ENCODE measurements around the gene TOGARAM1.

The TOGARAM1 gene

GRCh38 chr14:44961151-44961553 lies 838 bp upstream of the TOGARAM1 start:
- Histone ChIP-seq H3K9me3 (ENCODE audit: control insufficient read depth, insufficient read depth, low read depth, low read length) (no peaks in the 10 kb centered on the region), H3K36me3 (ENCODE audit: control insufficient read depth in 2 of 2, insufficient read depth in 1 of 2, low read length in 2 of 2) (no peaks in the 10 kb centered on the region; a peak in 1 of 3 replicates), H3K27ac (ENCODE audit: extremely low read depth, low read depth, low read length) (peak overlapping the region; percentile 74), H3K4me1 (ENCODE audit: control insufficient read depth, insufficient read depth, low read length) (peaks cover 23% of the 10 kb centered on the region), H3K4me3 (ENCODE audit: low read depth, low read length) (peak overlapping the region; percentile 91)
- TF ChIP-seq, protein P1, sequence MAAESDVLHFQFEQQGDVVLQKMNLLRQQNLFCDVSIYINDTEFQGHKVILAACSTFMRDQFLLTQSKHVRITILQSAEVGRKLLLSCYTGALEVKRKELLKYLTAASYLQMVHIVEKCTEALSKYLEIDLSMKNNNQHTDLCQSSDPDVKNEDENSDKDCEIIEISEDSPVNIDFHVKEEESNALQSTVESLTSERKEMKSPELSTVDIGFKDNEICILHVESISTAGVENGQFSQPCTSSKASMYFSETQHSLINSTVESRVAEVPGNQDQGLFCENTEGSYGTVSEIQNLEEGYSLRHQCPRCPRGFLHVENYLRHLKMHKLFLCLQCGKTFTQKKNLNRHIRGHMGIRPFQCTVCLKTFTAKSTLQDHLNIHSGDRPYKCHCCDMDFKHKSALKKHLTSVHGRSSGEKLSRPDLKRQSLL (tag by site-specific recombination; IDR thresholded peaks at IDR 0.05): 0 out of 2 replicates have a peak, but pooled peaks have one; percentile 14
- TF ChIP-seq GLIS2 (tag by site-specific recombination; IDR thresholded peaks at IDR 0.05) (peak; percentile 25; the same call in 1 of the 2 replicates), TRIM28 (IDR thresholded peaks at IDR 0.05; ENCODE audit: borderline replicate concordance, low read length) (no peak), ZNF266 (tag by site-specific recombination; IDR thresholded peaks at IDR 0.05; ENCODE audit: low read depth) (no peak), PATZ1 (tag by site-specific recombination; IDR thresholded peaks at IDR 0.05) (peak; percentile 26), PRDM1 (tag by site-specific recombination; IDR thresholded peaks at IDR 0.05) (peak; percentile 44; the same call in 1 of the 2 replicates), ZNF157 (tag by site-specific recombination; IDR thresholded peaks at IDR 0.05) (no peak), ZBTB26 (tag by site-specific recombination; optimal IDR thresholded peaks at IDR 0.05) (peak; percentile 5), ZNF341 (tag by site-specific recombination; IDR thresholded peaks at IDR 0.05; ENCODE audit: low read depth) (peak; percentile 36), ZNF335 (tag by site-specific recombination; conservative IDR thresholded peaks at IDR 0.05) (peak; percentile 85), ZBTB17 (tag by site-specific recombination; IDR thresholded peaks at IDR 0.05) (no peak), KLF16 (tag by site-specific recombination; IDR thresholded peaks at IDR 0.05) (0 out of 2 replicates have a peak, but pooled peaks have one; percentile 23), ZXDB (tag by site-specific recombination; IDR thresholded peaks at IDR 0.05) (0 out of 2 replicates have a peak, but pooled peaks have one; percentile 47)
- TF ChIP-seq, protein P2, sequence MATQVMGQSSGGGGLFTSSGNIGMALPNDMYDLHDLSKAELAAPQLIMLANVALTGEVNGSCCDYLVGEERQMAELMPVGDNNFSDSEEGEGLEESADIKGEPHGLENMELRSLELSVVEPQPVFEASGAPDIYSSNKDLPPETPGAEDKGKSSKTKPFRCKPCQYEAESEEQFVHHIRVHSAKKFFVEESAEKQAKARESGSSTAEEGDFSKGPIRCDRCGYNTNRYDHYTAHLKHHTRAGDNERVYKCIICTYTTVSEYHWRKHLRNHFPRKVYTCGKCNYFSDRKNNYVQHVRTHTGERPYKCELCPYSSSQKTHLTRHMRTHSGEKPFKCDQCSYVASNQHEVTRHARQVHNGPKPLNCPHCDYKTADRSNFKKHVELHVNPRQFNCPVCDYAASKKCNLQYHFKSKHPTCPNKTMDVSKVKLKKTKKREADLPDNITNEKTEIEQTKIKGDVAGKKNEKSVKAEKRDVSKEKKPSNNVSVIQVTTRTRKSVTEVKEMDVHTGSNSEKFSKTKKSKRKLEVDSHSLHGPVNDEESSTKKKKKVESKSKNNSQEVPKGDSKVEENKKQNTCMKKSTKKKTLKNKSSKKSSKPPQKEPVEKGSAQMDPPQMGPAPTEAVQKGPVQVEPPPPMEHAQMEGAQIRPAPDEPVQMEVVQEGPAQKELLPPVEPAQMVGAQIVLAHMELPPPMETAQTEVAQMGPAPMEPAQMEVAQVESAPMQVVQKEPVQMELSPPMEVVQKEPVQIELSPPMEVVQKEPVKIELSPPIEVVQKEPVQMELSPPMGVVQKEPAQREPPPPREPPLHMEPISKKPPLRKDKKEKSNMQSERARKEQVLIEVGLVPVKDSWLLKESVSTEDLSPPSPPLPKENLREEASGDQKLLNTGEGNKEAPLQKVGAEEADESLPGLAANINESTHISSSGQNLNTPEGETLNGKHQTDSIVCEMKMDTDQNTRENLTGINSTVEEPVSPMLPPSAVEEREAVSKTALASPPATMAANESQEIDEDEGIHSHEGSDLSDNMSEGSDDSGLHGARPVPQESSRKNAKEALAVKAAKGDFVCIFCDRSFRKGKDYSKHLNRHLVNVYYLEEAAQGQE (tag by site-specific recombination; IDR thresholded peaks at IDR 0.05): no peak
- ChIA-PET CTCF (interaction anchor here (0.5 to 0.6 kb wide), 2 partner anchors 289 to 1272 kb away, joined by 3 read pairs; no protein-coding TSS in a partner anchor), POLR2A (interaction anchor here (1.0 to 3.0 kb wide), 9 partner anchors 8 to 291 kb away, joined by 3 to 23 read pairs (median 8); partner anchors contain the start of genes FANCM, FKBP3 and MIS18BP1)

- peak overlapping the region; percentile 81 for H3K4me3 ChIP-seq (ENCODE audit: low read depth, low read length)
- no peaks in the 10 kb centered on the region for H3K36me3 ChIP-seq (ENCODE audit: control insufficient read depth in 2 of 2, insufficient read depth in 1 of 2, low read length in 2 of 2)
- CTCF ChIA-PET: interaction anchor here (0.9 to 1.1 kb wide), 3 partner anchors 51 to 307 kb away, joined by 3 to 4 read pairs (median 3); no protein-coding TSS in a partner anchor
- H3K4me1 ChIP-seq (ENCODE audit: control insufficient read depth, insufficient read depth, low read length): peaks cover 26% of the 10 kb centered on the region
- H3K9me3 ChIP-seq (ENCODE audit: control insufficient read depth, insufficient read depth, low read depth, low read length): no peaks in the 10 kb centered on the region
- POLR2A ChIA-PET: interaction anchor here (1.0 to 3.0 kb wide), 8 partner anchors 15 to 290 kb away, joined by 3 to 23 read pairs (median 10); partner anchors contain the start of genes FANCM, FKBP3 and MIS18BP1
- H3K27ac ChIP-seq (ENCODE audit: extremely low read depth, low read depth, low read length): peak overlapping the region; percentile 79
- TF ChIP-seq ZFP37 (tag by site-specific recombination; IDR thresholded peaks at IDR 0.05) (no peak), ZNF623 (tag by site-specific recombination; IDR thresholded peaks at IDR 0.05) (no peak), ZIC2 (tag by site-specific recombination; IDR thresholded peaks at IDR 0.05) (0 out of 2 replicates have a peak, but pooled peaks have one; percentile 19), SCRT2 (tag by site-specific recombination; IDR thresholded peaks at IDR 0.05) (no peak), ZSCAN16 (tag by site-specific recombination; IDR thresholded peaks at IDR 0.05) (no peak), FEZF1 (tag by site-specific recombination; IDR thresholded peaks at IDR 0.05) (peak; percentile 40), ZNF221 (tag by site-specific recombination; IDR thresholded peaks at IDR 0.05; ENCODE audit: borderline replicate concordance) (no peak), ZNF324 (tag by site-specific recombination; IDR thresholded peaks at IDR 0.05) (0 out of 2 replicates have a peak, but pooled peaks have one; percentile 59), ZNF610 (tag by site-specific recombination; IDR thresholded peaks at IDR 0.05; ENCODE audit: borderline replicate concordance) (0 out of 2 replicates have a peak, but pooled peaks have one; percentile 61), ZNF555 (tag by site-specific recombination; conservative IDR thresholded peaks at IDR 0.05) (no peak)
- TF ChIP-seq, protein P3, sequence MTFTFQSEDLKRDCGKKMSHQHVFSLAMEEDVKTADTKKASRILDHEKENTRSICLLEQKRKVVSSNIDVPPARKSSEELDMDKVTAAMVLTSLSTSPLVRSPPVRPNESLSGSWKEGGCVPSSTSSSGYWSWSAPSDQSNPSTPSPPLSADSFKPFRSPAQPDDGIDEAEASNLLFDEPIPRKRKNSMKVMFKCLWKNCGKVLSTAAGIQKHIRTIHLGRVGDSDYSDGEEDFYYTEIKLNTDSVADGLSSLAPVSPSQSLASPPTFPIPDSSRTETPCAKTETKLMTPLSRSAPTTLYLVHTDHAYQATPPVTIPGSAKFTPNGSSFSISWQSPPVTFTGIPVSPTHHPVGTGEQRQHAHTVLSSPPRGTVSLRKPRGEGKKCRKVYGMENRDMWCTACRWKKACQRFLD (tag by site-specific recombination; IDR thresholded peaks at IDR 0.05): no peak
These were observed 499 bp downstream of the TOGARAM1 start for GRCh38 chr14:44962334-44963043.
